Ovary (tissue), 9 donors: Measurements from ENCODE around the gene MFGE8. TPM values are rescaled to one million over a fixed set of nuclear protein-coding genes. Genes with fewer than 3 reads are reported as not detected.

Experiments
- DNase-seq, 5 donors: peaks; one replicate each; pipeline ENCODE4 v3.0.0-alpha.2; 2019 to 2020
- H3K27ac ChIP-seq, 2 donors: fragments of 200-600 bp; one replicate each; pipeline versions ENCODE4 v1.5.1 to v1.8.0; 2019 to 2022
- H3K27me3 ChIP-seq: fragments of 200-600 bp; one replicate; pipeline ENCODE4 v1.8.0; 2022
- H3K36me3 ChIP-seq: fragments of 200-600 bp; sonication (generic); one replicate; pipeline ENCODE4 v1.5.1; 2019
- H3K4me1 ChIP-seq: one replicate; pipeline ENCODE4 v1.8.1; 2013; ENCODE audit warnings: mild to moderate bottlenecking, moderate library complexity; ENCODE audit not compliant: insufficient read depth
- H3K4me3 ChIP-seq: fragments of 200-600 bp; sonication (generic); one replicate; pipeline ENCODE4 v1.5.1; 2017
- H3K9me3 ChIP-seq, 2 donors: fragments of 200-600 bp in 1 of 2; sonication (generic) in 1 of 2; one replicate each; pipeline versions ENCODE4 v1.5.1 to v1.8.1; 2013 to 2019; ENCODE audit warnings: mild to moderate bottlenecking in 1 of 2, moderate library complexity in 1 of 2
- EP300 ChIP-seq: sonication (generic); formaldehyde crosslinking; IDR thresholded peaks from one replicate; pipeline ENCODE4 v1.6.1; 2017; ENCODE audit warnings: antibody characterized with exemption
- POLR2A ChIP-seq: fragments of 450-650 bp; IDR thresholded peaks from one replicate; pipeline ENCODE4 v1.6.1; 2017; ENCODE audit warnings: antibody characterized with exemption, mild to moderate bottlenecking, moderate library complexity
- WGBS, 3 donors: extraction: QIAGEN DNeasy Blood & Tissue Kit in 1 of 3; methylation state at CpG; one replicate each; pipeline versions ENCODE4 v1.1.5 to v1.1.7; 2013 to 2017; 5-methylcytosine and 5-hydroxymethylcytosine counted together
- intact Hi-C, 4 donors: fragments of 100-400 bp; cut with DNase I; formaldehyde crosslinking; loops; one replicate each; pipeline versions ENCODE4 v1.11.0 to v1.15.1; 2022 to 2023
- polyA plus RNA-seq, 2 donors: library from polyadenylated mRNA; stranded (reverse); fragments of 200-250 nt in 1 of 2; fragments of 350-450 nt in 1 of 2; fragmentation: Illumina TruSeq in 1 of 2; extraction: RNeasy Lipid Tissue Mini Kit (QIAGEN cat#74804) in 1 of 2; gene quantifications; one replicate each; pipeline ENCODE4 v1.2.3, GENCODE V29; 2013 to 2014
- total RNA-seq, 7 donors: library from RNA; depleted of rRNA in 2 of 7; stranded (reverse); fragments of >200 nt in 2 of 7; fragmentation: NEBNext Ultra II Directional in 3 of 7; extraction: Animal tissue kit (Norgen Biotek cat#: 25700) in 3 of 7; gene quantifications; one replicate each; pipeline versions ENCODE4 v1.1.0 to v1.2.4, GENCODE V29; 2016 to 2023
- TF ChIP-seq, protein P1 (sequence below), 3 donors: fragments of 450-650 bp in 2 of 3; fragments of 200-600 bp in 1 of 3; IDR thresholded peaks; one replicate each; pipeline versions ENCODE4 v1.5.1 to v1.8.0; 2016 to 2022; ENCODE audit warnings: antibody characterized with exemption in 3 of 3, mild to moderate bottlenecking in 1 of 3
- donor health status: DM: no; HTN: no; CAD: no; lungs with moderate emphysema.
- donor health status: DM: no; HTN: no; CAD: no.
- donor health status: Bipolar disorder and iron deficiency.
- donor health status: DM: yes; HTN: yes; CAD: no.
- donor health status: DM: no; HTN: no; CAD: no.
- donor health status: DM: yes; HTN: yes; CAD: no.

MFGE8 gene
- total and polyA plus RNA-seq, 9 donors, result 193 to 383 (median 213) TPM

DNA sequence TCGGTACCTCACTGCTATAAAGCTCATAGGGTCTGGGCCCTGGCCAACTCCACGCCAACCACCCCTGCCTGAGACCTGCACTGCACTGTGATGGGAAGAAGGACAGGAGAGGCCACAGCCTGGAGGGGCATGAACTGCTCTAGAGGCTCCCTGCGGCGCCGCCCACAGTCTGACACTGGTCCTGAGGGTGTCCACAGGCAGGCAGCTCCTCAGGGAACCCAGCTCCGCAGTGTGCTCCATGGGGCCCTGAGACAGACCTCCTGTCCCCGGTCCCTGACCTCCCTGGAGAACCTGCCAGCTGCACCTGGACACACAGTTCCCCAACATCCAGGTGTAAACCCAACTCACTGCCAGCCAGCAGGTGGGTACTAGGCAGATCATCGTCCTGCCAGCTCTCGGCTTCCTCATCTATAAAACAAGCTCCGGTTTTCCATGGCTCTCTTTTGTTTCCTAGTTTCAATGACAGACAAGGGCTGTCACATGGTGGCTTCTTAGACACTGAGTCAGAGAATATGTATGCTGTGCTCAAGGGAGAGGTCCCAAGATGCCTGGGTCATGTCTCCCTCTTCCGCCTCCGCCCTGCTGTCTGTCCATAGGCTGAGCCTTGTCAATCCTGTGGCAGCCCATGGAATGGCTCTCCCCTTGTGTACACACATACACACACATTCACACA is 12.7 kb downstream of the MFGE8 start:
- TF ChIP-seq EP300 (no peak), POLR2A (no peak)
- TF ChIP-seq, protein P1, sequence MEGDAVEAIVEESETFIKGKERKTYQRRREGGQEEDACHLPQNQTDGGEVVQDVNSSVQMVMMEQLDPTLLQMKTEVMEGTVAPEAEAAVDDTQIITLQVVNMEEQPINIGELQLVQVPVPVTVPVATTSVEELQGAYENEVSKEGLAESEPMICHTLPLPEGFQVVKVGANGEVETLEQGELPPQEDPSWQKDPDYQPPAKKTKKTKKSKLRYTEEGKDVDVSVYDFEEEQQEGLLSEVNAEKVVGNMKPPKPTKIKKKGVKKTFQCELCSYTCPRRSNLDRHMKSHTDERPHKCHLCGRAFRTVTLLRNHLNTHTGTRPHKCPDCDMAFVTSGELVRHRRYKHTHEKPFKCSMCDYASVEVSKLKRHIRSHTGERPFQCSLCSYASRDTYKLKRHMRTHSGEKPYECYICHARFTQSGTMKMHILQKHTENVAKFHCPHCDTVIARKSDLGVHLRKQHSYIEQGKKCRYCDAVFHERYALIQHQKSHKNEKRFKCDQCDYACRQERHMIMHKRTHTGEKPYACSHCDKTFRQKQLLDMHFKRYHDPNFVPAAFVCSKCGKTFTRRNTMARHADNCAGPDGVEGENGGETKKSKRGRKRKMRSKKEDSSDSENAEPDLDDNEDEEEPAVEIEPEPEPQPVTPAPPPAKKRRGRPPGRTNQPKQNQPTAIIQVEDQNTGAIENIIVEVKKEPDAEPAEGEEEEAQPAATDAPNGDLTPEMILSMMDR (IDR thresholded peaks at IDR 0.05), result no peak
- Histone ChIP-seq H3K27ac (no peak overlapping the region), H3K27me3 (no peaks in the 10 kb centered on the region), H3K36me3 (no peaks in the 10 kb centered on the region), H3K9me3 (no peaks in the 10 kb centered on the region), H3K4me3 (no peak overlapping the region), H3K4me1 (peaks cover 7% of the 10 kb centered on the region)
- intact Hi-C loops, result loop anchor here in 3 of 4 donors (5.0 to 10.0 kb wide), 4 partner anchors 102 to 416 kb away; no protein-coding TSS in a partner anchor
- WGBS, 3 donors, result 90 to 94% (median 92%) methylated on average over 11 to 12 of the region's 12 CpGs
- DNase-seq, result no peak

DNA sequence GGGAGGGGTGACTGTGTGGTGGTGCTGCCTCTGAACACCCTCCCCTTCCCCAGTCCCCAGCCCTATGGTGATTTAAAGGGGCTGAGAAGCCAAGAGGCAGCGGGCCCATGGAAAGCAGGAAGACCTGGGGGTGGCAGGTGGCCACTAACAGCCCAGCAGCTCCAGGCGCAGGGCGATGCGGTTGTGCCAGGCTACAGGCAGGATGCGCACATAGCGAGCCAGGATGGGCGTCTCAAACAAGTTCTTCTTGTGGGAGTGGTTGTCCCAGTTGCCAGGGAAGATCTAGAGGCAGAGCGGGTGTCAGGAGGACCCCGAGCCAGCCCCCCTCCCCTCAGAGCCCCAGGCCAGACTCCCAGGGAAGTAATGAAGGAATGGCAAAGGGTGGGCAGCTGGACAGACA is 13.9 kb downstream of the MFGE8 start:
- 86 to 92% (median 92%) methylated on average over 9 of the region's 9 CpGs for WGBS, 3 donors
- H3K27ac ChIP-seq, result no peak overlapping the region
- no peak overlapping the region for H3K4me3 ChIP-seq
- no peaks in the 10 kb centered on the region for H3K36me3 ChIP-seq
- no peaks in the 10 kb centered on the region for H3K27me3 ChIP-seq
- no peak for DNase-seq
- intact Hi-C loops, result loop anchor here in 3 of 4 donors (5.0 to 10.0 kb wide), 3 partner anchors 272 to 277 kb away; partner anchors contain the start of gene AEN (in 2 of the 3)
- peaks cover 9% of the 10 kb centered on the region for H3K4me1 ChIP-seq
- TF ChIP-seq, protein P1 (IDR thresholded peaks at IDR 0.05), result no peak
- TF ChIP-seq POLR2A (no peak), EP300 (no peak)
- H3K9me3 ChIP-seq, result no peaks in the 10 kb centered on the region

DNA sequence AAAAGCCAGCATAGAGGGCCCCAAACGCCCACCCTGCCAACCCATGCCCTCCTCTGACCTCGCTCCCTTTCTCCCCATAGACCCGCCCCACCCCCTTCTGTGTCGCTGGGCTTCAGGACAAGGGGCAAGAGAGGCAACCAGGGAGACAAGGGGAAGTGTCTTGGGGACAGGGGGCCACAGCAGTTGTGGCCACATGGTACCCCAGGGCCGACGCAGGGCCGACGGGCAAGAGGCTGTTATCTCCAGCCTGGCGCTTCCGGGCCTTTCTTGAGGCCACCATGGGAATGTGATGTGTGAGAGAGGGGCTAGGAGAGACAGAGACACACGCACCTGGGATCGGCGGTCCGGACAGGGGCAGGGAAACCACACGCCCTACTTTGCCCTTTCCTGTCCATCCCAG is 14.4 kb downstream of the MFGE8 start:
- Histone ChIP-seq H3K27ac (no peak overlapping the region), H3K27me3 (no peaks in the 10 kb centered on the region), H3K4me3 (no peak overlapping the region), H3K9me3 (no peaks in the 10 kb centered on the region), H3K4me1 (peaks cover 9% of the 10 kb centered on the region), H3K36me3 (no peaks in the 10 kb centered on the region)
- intact Hi-C loops, result loop anchor here in 3 of 4 donors (5.0 to 10.0 kb wide), 3 partner anchors 271 to 276 kb away; partner anchors contain the start of gene AEN (in 2 of the 3)
- no peak for DNase-seq
- TF ChIP-seq, protein P1 (IDR thresholded peaks at IDR 0.05), result no peak
- TF ChIP-seq POLR2A (no peak), EP300 (no peak)
- WGBS, 3 donors, result 87 to 90% (median 88%) methylated on average over 14 to 15 of the region's 15 CpGs

DNA sequence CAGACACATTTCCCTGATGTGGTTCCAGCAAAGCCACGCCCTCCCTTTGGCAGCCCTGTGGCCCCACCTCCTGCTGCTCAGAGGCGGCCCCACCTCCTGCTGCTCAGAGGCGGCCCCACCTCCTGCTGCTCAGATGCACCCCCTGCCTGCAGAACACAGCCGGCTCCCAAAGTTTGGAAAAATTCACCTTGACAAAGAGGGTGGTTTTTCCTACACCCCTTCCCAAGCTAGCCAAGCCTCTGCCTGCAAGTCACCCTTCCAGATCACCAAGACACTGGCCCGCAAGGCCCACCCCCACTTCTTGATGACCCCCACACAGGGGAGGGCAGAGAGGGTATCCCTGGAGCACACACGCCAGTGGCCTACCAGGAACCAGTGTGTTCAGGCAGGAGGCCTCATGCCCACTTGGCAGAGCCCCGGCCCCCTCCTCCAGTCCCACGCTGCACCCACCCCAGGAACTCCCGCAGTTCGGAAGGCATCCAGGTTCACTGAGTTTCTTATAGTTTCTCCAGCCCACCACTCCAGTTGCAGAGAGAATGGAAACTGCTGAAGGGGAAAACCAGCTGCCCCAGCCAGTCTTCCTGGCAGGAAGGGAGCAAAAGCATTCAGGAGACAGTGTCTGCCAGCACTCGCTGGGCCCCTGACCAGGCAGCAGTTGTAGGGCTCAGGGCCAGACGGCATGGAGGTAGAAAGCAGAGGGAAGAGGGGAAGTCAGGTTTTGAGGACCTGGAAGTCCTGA is 15.6 kb downstream of the MFGE8 start:
- H3K4me1 ChIP-seq, result peaks cover 9% of the 10 kb centered on the region
- no peak for TF ChIP-seq POLR2A
- TF ChIP-seq, protein P1 (IDR thresholded peaks at IDR 0.05), result peak; percentile 68 to 77 (median 76)
- intact Hi-C loops, result loop anchor here in 3 of 4 donors (5.0 to 10.0 kb wide), 3 partner anchors 270 to 275 kb away; partner anchors contain the start of gene AEN (in 2 of the 3)
- no peak overlapping the region for H3K4me3 ChIP-seq
- H3K9me3 ChIP-seq, result no peaks in the 10 kb centered on the region
- DNase-seq, result peak; percentile 81 to 95 (median 88)
- peak overlapping the region; percentile 21 to 55 for H3K27ac ChIP-seq
- no peaks in the 10 kb centered on the region for H3K27me3 ChIP-seq
- WGBS, 3 donors, result 12 to 21% (median 17%) methylated on average over 12 of the region's 12 CpGs
- H3K36me3 ChIP-seq, result no peaks in the 10 kb centered on the region
